CD4-positive, alpha-beta T cell treated with Interleukin-12 subunit alpha and Interleukin-12 subunit beta, for 1 hour (primary cell): ENCODE measurements around the gene GDNF.
"Not testable (repeated sequence)": the region's sequence is repeated elsewhere in the genome, so short reads cannot be mapped to it uniquely, and the experiment has no call there.

Experiments
- DNase-seq: peaks from one replicate; pipeline ENCODE4 v3.0.0-alpha.2; 2020

The GDNF gene, protein sequence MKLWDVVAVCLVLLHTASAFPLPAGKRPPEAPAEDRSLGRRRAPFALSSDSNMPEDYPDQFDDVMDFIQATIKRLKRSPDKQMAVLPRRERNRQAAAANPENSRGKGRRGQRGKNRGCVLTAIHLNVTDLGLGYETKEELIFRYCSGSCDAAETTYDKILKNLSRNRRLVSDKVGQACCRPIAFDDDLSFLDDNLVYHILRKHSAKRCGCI

GRCh38 chr5:37839407-37840052 is at the start of gene GDNF:
TSS of gene GDNF (minus strand) at chr5:37840041. CDS start at chr5:37834796, 5,245 bp downstream.
- DNase-seq = no peak

DNA sequence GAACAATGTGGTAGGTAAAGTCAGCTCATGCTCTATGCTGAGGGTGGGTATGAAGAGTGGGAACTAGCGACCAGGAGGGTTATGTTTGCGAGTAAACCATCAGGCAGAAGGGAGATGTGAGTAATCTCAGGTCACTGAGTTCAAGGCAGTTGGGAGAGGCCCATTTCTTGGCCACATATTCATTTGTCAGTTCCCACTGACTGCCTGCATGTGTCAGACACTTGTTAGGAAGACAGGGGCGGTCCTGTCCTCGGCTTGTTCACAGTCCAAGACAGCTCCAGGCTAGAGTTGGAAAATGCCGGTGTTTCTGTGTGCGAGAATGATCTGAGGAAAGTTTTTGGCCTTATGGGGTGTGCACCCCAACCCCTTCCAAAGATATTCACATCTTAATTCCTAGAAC is 48.6 kb upstream of the GDNF start:
- DNase-seq = no peak

DNA sequence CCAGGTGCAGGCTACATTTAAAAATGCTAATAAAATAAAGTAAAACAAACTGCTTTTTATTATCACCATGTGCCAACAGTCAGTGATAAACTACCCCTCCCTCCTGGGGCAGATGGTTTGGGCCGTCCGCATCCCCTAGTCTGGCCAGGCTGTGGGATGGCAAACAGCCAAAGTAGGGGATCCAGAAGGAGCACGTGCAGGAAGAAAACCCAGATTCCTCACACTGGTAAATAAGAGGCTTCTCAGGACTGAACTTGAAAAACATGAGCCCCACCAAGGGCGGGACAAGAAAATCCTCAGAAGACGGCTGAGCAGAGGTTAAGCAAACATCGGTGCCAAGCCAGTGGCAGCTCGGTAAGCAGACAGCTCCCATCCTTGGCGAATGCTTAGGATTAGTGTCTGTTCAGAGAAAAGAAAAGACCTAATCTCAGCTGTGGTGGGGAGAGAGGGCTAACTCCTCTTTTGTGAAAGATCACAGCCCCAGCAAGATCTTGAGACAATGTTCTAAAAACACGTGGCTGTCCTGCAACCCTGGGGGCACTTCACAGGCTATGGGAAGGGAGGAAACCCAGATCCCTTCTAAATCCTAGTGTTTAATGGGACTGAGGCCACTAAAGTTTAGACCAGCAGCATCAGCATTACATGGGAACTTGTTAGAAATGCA is 46.5 kb upstream of the GDNF start:
- DNase-seq = no peak

- DNase-seq = no peak
Observed at GRCh38 chr5:37882636-37883035, 42.8 kb upstream of the GDNF start.

DNA sequence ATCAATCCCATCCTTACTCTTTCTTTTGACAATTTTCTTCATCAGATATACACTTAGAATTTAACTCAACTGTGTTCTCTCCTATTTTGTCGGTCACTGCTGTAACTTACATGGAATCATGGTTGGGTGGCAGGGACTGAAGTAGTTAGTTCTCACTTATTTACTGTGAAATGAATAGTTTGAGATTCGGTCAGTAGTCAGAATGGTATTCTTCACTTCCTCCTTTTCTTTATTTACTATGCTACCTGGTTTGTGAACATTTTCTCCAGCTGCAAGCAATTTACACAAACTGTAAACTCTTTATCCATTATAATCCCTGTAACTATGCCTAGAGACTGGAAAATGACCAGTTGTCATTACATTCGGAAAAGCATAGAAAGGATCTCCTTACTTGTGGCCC is 41.5 kb upstream of the GDNF start:
- no peak for DNase-seq

GRCh38 chr5:37876943-37877342 is 37.1 kb upstream of the GDNF start:
- DNase-seq = no peak

GRCh38 chr5:37876245-37876644 is 36.4 kb upstream of the GDNF start:
- no peak for DNase-seq

GRCh38 chr5:37875051-37875787 is 35.4 kb upstream of the GDNF start:
- no peak for DNase-seq

DNA sequence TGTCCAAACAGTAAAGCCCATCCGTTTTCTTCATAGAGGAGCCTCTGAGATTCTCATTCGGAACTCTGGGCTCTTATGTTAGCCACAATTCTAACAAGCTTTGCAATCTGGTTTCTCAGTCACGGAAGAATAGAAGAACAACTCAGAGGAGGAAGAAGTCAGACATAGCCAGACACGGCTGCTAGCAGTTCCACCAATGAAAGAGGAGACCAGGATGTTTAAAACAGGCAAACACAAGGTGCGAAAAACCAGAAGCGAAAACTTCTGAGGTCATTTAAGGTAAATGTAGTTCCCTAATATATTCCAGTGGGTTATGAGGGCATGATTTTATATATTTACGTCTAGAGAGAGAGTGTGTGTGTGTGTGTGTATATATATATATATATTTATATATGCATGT is 34.1 kb upstream of the GDNF start:
- DNase-seq = no peak

DNA sequence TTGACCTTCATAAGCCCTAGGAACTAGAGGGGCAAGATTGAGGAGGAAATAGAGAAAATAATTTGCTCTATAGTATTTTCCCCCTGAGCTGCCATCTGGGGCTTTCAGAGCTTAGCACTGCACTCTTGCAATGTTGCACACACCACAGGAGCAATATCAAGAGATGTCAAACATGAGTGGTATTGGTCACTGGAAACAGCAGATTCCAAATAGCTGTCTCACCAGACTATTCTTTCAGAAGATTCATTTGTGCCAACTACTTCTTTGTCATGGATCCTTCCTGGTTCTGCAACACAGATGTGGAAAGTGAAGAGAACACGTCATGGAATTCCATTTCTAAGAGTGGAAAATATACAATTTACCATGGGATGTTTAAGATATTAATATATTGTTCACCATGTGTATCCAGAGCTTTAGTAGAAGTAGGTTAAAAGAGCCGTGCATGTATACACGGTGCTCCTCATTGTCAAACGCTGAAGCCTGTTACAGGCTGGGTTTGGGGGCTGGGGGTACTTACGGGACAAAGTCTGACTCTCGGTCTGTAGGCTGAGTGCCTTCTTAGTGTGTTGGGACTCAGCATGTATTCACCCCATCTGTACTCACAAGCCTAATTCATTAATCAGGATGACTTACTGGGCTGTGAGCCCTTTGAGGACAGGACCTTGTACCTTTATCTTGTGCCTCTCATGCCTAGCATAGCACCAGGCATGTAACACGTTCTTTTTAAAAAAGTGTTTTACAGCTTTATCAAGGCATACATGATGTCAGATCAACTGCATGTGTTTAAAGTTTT is 31.4 kb upstream of the GDNF start:
- no peak for DNase-seq

DNA sequence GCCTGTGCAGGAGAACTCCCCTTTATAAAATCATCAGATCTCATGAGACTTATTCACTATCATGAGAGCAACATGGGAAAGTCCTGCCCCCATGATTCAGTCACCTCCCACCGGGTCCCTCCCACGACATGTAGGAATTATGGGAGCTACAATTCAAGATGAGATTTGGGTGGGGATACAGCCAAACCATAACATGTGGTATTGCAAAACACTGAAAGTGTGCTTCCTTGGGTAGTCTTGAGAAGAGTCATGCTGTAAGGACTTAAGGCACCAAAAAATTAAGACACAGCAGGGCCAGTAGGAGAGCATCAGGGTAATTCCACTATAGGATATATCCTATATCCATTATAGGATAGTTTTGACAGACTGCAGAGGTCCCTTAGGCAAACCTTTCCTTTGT is 29.4 kb upstream of the GDNF start:
- no peak for DNase-seq

DNA sequence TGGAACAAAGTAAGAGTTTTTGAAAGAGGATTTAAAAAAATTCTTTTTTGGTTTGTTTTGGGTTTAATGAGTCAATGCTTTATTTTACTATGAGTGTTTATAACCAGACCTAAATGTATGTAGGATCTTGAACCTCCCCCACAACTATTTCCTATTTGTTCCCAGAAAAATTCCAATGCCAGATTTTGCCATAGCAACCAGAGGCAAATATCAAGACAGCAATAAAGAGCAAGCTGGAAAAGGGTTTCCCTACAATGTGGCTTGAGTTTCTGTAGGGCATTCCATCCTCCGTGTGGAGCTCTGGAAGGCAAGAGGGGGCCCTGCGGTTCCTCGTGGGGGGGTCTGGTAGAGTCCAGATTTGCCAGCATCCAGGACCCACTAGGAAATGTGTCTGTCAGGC is 27.8 kb upstream of the GDNF start:
- DNase-seq = no peak

DNA sequence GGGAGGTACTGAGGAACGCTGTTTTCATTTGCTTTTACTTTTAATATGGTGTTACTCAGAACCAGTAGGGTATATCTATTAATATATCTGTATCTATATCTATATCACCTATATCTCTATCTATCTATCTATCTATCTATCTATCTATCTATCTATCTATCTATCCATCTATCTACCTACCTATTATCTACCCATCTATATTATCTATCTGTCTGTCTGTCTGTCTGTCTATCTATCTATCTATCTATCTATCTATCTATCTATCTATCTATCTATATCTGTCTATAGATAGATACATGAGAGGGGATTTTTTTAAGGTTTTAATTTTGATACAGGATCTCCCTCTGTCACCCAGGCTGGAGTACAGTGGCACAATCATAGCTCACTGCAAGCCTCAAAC is 23.1 kb upstream of the GDNF start:
- not testable (repeated sequence) for DNase-seq

- DNase-seq = no peak
Observed at GRCh38 chr5:37860206-37860605, 20.4 kb upstream of the GDNF start.

- no peak for DNase-seq
Observed at GRCh38 chr5:37859805-37860204, 20.0 kb upstream of the GDNF start.

DNA sequence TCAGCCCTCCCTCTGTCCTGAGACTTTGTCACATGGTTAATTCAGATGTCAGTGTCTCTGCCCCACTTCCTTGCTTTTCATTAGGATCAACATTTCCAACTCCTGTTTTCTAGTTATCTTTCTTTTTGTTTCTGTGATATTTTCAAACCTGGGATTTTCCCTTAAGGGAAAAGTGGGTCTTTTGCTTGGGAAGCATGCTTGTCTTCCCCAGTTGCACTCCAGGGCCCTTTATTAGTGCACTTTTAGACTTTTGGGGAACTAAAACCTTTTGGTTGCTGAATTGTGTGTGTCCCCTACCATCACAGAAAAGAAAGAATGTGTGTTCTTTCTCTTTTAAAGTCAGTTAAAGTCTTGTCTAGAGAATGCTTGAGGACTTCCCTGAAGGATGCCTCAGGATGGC is 18.4 kb upstream of the GDNF start:
- no peak for DNase-seq

DNA sequence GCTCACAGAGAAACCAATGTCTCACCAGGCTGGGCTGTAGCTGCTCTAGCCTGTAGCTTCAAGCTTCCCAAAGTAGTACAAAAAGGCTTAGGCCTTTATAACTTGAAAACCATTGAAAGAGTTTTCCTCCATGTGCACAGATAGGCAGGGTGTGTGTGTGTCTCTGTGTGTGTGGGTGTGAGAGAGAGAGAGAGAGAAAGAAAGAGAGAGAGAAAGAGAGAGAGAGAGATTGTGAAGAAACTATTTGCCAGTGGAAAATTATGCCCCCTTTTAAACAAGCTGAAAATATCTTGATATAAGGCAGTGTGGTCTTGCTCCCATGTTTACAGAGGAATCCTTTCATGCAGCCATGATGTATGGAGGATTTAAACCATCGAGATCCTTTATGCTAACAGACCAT is 17.9 kb upstream of the GDNF start:
- DNase-seq = no peak

- DNase-seq = no peak
Observed at GRCh38 chr5:37855438-37855837, 15.6 kb upstream of the GDNF start.

- no peak for DNase-seq
Observed at GRCh38 chr5:37851305-37851704, 11.5 kb upstream of the GDNF start.

DNA sequence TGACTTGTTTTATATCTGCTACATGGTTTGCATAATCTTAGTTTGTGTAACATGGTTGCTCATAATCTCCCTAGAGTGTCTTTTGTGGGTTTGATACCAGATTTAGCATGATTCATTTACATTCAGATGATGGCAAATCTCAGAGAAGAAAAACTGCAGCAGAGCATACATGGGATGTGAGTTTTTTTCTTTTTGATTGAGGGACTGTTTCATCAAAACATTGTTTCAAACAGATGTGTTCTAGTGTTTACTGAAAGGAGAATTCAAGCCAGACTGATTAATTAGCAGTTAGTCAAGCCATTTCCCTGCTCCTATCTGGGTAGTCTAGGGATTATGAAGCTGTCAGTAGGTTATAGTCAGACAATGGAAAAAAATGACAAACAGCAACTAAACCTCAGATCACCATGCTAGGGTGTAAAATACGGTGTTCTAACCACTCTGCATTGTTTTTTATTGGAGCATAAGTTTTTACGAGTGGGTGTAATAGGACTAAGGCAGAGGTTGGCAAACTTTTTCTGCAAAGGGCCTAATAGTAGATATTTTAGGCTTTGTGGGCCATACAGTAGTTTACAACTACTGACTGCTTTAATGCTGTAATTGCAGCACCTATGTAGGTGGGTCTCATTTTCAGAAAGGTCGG is 10.5 kb upstream of the GDNF start:
- no peak for DNase-seq

DNA sequence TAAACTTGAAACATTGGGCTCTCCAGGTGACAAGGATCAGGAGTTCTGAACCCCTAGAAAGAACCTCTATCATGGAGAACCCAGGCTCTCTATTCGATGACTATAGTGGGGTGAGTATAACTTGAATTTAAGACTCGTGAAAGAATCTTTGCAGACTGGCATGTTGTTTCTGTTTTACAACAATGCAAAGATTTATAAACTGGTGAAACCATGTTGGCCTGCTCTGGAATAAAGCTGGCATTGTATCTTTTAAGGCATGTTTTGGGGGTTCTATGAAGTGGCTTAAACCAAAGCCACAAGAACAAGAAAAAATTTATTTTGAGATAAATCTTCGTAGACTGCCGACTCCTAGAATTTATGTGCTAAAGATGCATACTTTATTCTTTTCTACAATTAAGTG is 9.8 kb upstream of the GDNF start:
- DNase-seq = no peak

DNA sequence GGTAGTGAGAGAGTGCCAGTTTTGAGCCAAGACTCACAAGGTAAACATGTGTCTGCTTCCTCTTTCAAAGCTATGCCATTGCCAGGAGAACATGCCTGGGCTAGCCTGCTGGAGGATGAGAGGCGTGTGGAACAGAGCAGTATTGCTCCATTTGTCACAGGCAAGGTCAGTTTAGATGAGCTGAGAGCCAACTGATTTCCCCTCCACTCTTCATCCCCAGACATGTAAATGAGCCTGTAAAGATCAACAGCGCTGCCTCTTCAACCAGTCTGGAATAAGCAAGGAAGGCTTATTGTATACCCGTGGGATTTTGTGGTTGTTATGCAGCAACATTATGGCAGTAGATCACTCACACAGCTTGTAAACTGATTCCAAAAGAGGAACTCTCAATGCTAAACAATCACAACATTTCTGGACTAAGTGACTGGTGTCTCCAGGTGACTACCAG is 8.2 kb upstream of the GDNF start:
- DNase-seq = no peak
